ENCODE results near the gene PTPN4.
A peak's percentile ranks its signal among the peaks of the same experiment; 100 is the strongest.

PTPN4 gene

GRCh38 chr2:119759451-119760236 is at the start of gene PTPN4:
PTPN4 (plus strand) TSS chr2:119759922; CDS start chr2:119809854, 49,932 bp downstream.
- peak; percentile 99 for DNase-seq

- DNase-seq = no peak
These were observed 49.4 kb upstream of the PTPN4 start for GRCh38 chr2:119710281-119710680.

GRCh38 chr2:119711352-119711751 is 48.4 kb upstream of the PTPN4 start:
- no peak for DNase-seq

GRCh38 chr2:119712571-119712970 is 47.2 kb upstream of the PTPN4 start:
- no peak for DNase-seq

- no peak for DNase-seq
These were observed 45.8 kb upstream of the PTPN4 start for GRCh38 chr2:119713819-119714490.

- no peak for DNase-seq
These were observed 44.1 kb upstream of the PTPN4 start for GRCh38 chr2:119715409-119716283.

- DNase-seq = no peak
These were observed 43.4 kb upstream of the PTPN4 start for GRCh38 chr2:119716284-119716672.

GRCh38 chr2:119718501-119719260 is 41.0 kb upstream of the PTPN4 start:
- no peak for DNase-seq

- no peak for DNase-seq
These were observed 40.5 kb upstream of the PTPN4 start for GRCh38 chr2:119719261-119719627.

- no peak for DNase-seq
These were observed 38.7 kb upstream of the PTPN4 start for GRCh38 chr2:119721043-119721442.

- DNase-seq = no peak
These were observed 38.3 kb upstream of the PTPN4 start for GRCh38 chr2:119721462-119721861.

- no peak for DNase-seq
These were observed 37.8 kb upstream of the PTPN4 start for GRCh38 chr2:119721904-119722303.

GRCh38 chr2:119723186-119723585 is 36.5 kb upstream of the PTPN4 start:
- DNase-seq = no peak

- no peak for DNase-seq
These were observed 35.8 kb upstream of the PTPN4 start for GRCh38 chr2:119723784-119724467.

GRCh38 chr2:119724656-119725485 is 34.9 kb upstream of the PTPN4 start:
- DNase-seq = no peak

GRCh38 chr2:119727493-119727892 is 32.2 kb upstream of the PTPN4 start:
- DNase-seq = no peak

- DNase-seq = no peak
These were observed 31.3 kb upstream of the PTPN4 start for GRCh38 chr2:119728421-119728820.

GRCh38 chr2:119730671-119731177 is 29.0 kb upstream of the PTPN4 start:
- peak; percentile 46 for DNase-seq

GRCh38 chr2:119731983-119732382 is 27.7 kb upstream of the PTPN4 start:
- DNase-seq = no peak

- DNase-seq = no peak
These were observed 27.0 kb upstream of the PTPN4 start for GRCh38 chr2:119732601-119733164.

GRCh38 chr2:119734047-119734446 is 25.7 kb upstream of the PTPN4 start:
- DNase-seq = no peak

Data from RPMI8226 (cell line).